GM12892 (cell line): ENCODE results near the gene RAB30.

Experiments
- DNase-seq: peaks from one replicate; pipeline ENCODE4 v3.0.0; 2011; ENCODE audit not compliant: insufficient read length
- FAIRE-seq: peaks from 2 replicates; lab custom pipeline; 2011; peaks lifted over from hg19 to GRCh38; lab: Jason Lieb, UNC
- POLR2A ChIP-seq: IDR thresholded peaks from 2 replicates; pipeline ENCODE4 v1.6.1; 2011; ENCODE audit warnings: low read depth, low read length, control low read depth
- POLR2AphosphoS5 ChIP-seq: IDR thresholded peaks from 2 replicates; pipeline ENCODE4 v1.6.1; 2011; ENCODE audit warnings: low read depth, low read length, control low read depth
- TAF1 ChIP-seq: IDR thresholded peaks from 2 replicates; pipeline ENCODE4 v1.6.1; 2011; ENCODE audit warnings: low read depth, mild to moderate bottlenecking, control low read depth, low read length, borderline replicate concordance

Gene RAB30

DNA sequence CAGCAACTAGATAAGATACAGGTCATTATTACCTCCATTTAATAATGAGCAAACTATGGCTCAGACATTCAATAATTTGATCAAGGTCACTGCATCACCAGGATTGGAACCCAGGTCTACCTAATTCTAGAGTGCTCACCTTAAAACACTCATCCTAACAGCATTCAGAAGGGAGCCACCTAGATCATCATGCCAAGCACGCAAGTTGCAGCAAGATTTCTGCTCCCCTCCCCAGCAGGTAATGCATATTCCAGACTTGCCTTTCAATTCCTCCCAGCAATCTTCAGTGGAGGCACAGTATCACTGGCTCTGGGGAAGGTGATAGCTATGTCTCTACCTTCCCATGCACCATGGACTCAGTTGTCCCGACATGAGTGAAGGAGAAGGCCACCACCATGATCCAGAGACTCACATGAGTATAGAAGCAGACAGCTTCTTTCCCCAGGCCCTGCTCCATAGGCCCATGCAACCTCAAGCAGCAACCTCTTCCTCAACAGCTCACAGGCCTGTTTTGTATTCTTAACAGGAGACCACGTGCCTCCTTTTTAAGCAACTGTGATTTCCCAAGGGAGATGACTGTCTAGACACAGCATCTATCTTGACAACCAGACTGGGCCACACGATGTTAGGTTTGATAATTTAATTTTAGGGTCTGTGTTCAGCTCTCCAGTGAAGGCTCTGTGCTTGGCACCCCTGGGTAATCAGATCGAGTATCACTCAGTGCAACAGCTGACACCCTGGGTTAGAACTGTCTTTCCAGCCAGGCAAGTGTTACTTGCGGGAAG is 36.4 kb downstream of the RAB30 start:
- no peak for DNase-seq
- peak; percentile 76 for FAIRE-seq
- TF ChIP-seq TAF1 (no peak), POLR2A (no peak), POLR2AphosphoS5 (no peak)

DNA sequence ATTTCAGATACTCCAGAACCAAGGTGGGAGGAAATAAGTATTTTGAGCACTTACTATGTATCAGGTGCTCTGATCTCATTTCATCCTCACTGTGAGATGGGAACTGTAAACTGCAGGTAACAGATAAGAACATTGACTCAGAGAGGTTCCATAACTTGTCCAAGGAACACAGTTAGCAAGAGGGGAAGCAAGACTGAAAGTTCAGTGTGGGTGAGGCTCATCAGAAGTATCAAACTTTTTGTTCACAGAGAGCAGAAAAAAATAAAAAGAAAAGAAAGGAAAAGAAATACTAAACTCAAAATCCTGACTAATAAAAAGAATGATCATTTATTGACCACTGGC is 37.1 kb downstream of the RAB30 start:
- TF ChIP-seq POLR2AphosphoS5: no peak
- TF ChIP-seq POLR2A: no peak
- no peak for TF ChIP-seq TAF1
- no peak for DNase-seq
- FAIRE-seq: no peak

- DNase-seq: no peak
- peak; percentile 80 for FAIRE-seq
- TF ChIP-seq POLR2A (no peak), POLR2AphosphoS5 (no peak), TAF1 (no peak)
Observed at GRCh38 chr11:83033972-83034672, 37.6 kb downstream of the RAB30 start.

- FAIRE-seq (no peak), DNase-seq (no peak)
Observed at GRCh38 chr11:83033371-83033770, 38.3 kb downstream of the RAB30 start.

DNA sequence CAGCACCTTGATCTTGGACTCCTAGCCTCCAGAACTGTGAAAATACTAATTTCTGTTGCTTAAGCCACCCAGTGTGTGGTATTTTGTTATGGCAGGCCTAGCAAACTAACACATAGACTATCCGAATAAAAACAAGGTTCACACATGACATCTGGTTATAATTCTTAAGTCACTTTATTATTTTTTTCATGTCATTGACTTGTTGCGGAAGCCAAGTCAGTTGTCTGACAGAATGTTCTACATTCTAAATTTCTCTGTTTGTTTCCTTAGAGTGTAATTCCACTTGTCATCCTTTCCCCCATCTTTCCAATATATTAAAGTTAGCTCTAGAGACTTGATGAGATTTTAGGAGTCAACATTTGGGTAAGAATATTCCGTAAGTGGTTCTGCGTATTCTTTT is 40.6 kb downstream of the RAB30 start:
- FAIRE-seq: no peak
- TF ChIP-seq POLR2A (no peak), POLR2AphosphoS5 (no peak), TAF1 (no peak)
- DNase-seq: no peak

More at GRCh38 chr11:83033371-83033770, 38.3 kb downstream of the RAB30 start:
- TF ChIP-seq TAF1: no peak
- no peak for TF ChIP-seq POLR2AphosphoS5
- no peak for TF ChIP-seq POLR2A

DNA sequence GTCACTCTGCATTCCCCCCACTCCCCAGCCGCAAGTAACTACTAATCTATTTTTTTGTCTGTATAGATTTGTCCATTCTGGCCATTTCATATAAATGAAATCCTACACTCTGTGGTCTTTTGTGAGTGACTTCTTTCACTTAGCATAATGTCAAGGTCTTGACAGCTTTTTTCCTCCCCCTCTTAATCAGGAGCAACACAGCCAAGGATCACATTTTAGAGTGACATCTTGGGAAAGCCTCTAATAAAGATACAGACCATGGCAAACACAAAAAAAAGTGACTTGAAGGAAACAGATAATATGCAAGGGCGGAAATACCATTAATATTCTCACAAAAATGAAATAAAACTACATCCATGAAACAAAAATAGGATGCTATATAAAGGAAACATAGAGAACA is 43.9 kb downstream of the RAB30 start:
- DNase-seq (no peak), FAIRE-seq (no peak)
- TF ChIP-seq TAF1 (no peak), POLR2A (no peak), POLR2AphosphoS5 (no peak)

DNA sequence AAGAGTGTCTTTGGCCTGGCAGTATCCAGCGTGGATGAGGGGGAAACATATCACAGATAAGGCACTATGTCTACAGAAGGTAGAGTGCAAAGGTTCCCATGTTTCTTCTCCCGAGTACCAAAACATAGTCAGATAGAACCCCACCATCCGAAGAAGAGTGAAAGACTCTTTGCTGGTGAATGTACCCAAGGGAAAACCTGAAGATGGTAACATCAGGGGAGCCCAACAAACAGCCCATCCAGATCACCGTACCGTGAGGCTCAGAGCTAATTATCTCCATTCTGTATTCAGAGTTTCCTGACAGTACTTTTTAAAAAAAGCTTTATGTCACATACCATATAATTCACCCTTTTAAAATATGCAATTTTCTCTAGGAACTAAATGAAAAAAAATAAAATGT is 44.4 kb downstream of the RAB30 start:
- FAIRE-seq (no peak), DNase-seq (no peak)

GRCh38 chr11:83026229-83026628 is 45.5 kb downstream of the RAB30 start:
- FAIRE-seq (no peak), DNase-seq (no peak)
- TF ChIP-seq POLR2AphosphoS5 (no peak), POLR2A (no peak), TAF1 (no peak)

More for the DNA sequence above, 44.4 kb downstream of the RAB30 start:
- no peak for TF ChIP-seq POLR2AphosphoS5
- TF ChIP-seq TAF1: no peak
- no peak for TF ChIP-seq POLR2A

DNA sequence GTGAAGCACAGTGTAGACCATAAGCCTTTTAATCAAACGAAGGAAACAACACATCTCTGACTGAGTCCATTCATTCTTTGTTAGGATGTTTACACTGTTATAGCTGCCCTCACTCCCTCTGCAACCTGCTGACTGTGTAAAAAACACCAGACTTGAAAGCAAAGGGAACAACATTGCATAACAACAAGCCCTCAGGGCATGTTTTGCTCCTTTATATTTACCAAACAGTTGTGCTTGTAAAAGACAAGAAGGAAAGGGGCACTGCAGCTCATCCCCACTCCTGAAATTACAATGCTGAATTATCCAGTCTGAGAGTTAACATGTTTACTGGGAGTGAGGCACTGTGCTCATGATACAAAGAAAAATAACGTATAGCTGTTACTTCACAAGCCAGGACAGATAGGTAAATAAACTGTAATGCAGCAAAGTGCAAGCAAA is 46.4 kb downstream of the RAB30 start:
- DNase-seq (no peak), FAIRE-seq (no peak)
- TF ChIP-seq POLR2A (no peak), TAF1 (no peak)

DNA sequence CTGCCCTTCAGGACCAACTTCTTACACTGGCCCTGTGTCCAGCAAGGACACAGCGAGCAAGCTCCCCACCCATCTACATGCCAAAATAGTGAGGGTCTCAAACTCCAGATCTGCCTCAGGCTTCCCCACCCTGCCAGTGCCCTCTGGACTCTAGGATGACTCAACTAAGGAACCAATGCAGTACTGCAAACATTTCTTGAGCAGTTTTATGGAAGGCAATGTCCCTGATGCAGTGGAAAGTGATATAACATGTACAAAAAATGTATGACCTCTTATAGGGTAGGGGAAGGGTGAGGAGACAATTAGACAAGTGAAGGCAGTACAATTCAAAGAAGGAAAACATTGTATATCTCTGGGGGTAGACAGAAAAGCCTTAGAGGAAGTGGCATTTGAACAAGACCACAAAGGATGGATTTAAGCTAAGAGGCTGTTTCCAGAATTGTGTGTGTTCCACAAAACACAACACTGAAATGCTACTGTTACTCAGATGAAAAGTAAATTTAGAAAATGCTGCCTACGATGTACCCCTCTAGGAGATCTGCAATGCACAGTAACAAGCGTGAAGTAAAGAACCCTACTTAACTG is 47.3 kb downstream of the RAB30 start:
- FAIRE-seq: peak; percentile 74
- TF ChIP-seq POLR2A (no peak), POLR2AphosphoS5 (no peak), TAF1 (no peak)

GRCh38 chr11:83023410-83023809 is 48.3 kb downstream of the RAB30 start:
- FAIRE-seq: peak; percentile 17

More for the DNA sequence above, 47.3 kb downstream of the RAB30 start:
- DNase-seq: no peak

More at GRCh38 chr11:83023410-83023809, 48.3 kb downstream of the RAB30 start:
- DNase-seq: no peak
- no peak for TF ChIP-seq POLR2A
- no peak for TF ChIP-seq TAF1
- no peak for TF ChIP-seq POLR2AphosphoS5
